ENCODE measurements around the gene RAB3D.
"Not testable (repeated sequence)": the region's sequence is repeated elsewhere in the genome, so short reads cannot be mapped to it uniquely, and the experiment has no call there.

Gene RAB3D, protein sequence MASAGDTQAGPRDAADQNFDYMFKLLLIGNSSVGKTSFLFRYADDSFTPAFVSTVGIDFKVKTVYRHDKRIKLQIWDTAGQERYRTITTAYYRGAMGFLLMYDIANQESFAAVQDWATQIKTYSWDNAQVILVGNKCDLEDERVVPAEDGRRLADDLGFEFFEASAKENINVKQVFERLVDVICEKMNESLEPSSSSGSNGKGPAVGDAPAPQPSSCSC

DNA sequence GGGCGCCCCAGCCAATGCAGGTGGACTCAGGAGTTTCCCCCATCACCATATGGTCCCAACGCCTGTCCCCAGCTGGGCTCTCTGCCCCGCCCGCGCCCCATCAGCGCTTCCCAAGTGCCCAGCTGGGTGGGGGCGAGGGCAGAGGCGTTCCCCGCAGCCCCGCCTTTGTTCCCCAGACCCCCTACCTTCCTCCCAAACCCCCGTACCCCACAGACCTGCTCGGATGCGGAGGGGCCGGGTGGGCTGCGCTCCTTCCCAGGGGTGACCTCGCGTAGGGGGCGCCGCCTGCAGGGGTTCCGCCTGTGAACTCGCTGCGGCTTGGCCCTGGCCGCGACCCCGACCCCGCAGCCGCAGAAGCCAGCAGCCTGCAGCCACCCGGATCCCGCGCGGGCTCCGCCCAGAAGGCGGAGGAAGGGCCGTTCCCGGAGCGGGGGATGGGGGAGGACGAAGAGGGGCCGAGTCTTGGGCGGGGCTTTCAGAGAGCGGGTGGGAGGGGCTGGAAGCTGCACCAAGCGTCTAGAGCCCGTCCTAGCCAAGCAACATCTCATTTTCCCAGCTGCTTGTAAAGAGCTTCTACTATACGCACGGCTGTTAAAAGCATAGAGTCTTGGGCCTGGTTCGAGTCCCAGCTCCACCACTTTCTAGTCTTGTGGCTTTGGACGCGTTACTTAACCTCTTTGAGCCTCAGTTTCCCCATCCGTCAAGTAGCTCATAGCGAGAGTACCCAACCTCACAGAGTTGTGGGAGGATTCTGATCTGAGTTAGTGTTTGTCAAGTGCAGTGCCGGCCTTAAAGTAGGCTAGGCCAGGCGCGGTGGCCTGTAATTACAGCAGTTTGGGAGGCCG is at the start of gene RAB3D:
RAB3D (minus strand) TSS at position 404 of the 845 bp plus-strand sequence. CDS start 2,258 bp downstream, outside the sequence.
- peak in 1 of 2 experiments; percentile 48 for DNase-seq

DNA sequence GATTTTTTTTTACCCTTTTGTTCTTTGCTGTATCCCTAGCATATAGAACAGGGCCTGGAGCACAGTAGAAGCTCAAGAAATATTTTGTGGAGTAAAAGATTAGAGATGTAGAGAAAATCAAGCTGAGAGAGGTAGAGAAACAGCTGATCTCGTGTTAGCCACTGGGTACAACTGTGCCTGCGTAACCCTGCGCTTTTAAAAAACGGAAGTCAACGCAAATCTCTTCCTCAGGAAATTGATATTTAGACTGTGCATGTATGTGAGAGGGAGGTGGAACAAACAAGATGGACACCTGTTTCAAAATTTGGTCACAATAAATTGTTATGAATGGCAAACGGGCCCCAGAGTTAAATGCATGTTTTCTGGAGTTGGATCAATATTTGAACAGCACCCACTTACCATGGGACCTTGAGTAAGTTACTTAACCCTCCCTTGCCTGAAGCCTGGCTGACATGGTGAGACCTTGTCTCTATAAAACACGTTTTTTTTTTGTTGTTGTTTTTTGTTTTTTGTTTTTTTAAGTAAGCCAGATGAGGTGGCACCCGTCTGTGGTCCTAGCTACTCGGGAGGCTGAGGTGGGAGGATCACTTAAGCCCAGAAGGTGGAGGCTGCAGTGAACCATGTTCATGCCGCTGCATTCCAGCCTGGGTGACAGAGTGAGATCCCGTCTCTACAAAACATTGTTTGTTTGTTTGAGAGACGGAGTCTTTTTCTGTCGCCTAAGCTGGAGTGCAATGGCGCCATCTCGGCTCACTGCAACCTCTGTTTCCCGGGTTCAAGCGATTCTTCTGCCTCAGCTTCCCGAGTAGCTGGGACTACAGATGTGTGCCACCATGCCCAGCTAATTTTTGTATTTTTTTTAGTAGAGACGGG is 47.9 kb upstream of the RAB3D start:
- DNase-seq: no peak

DNA sequence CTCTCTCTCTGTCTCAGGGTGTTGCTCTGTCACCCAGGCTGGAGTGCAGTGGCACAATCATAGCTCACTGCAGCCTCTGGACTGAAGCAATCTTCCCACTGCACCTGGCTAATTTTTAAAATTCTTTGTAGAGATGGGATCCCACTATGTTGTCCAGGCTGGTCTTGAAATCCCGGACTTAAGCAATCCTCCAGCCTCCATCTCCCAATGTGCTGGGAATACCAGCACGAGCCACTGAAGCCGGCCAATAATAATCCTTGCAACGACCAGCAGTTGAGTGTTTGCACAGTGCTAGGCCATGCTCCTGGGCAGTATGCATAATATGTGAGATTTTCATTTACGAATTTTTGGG is 45.3 kb upstream of the RAB3D start:
- DNase-seq: no peak

DNA sequence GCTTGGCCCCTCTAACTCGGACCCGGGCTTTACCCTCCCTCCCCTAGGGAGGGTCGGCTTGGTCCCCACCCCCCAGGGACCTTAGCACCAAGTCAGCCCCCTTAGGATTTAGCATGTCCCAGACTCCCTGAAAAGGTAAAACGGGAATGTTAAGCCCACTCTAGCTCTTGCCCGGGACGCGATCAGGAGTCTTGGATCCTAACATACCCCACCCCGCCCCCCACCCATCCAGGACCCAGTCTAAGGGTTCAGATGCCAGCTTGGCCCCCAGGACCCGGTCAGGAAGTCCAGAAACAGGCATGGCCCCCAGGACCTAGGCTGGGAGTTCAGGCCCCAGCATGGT is 44.2 kb upstream of the RAB3D start:
- no peak for DNase-seq

DNA sequence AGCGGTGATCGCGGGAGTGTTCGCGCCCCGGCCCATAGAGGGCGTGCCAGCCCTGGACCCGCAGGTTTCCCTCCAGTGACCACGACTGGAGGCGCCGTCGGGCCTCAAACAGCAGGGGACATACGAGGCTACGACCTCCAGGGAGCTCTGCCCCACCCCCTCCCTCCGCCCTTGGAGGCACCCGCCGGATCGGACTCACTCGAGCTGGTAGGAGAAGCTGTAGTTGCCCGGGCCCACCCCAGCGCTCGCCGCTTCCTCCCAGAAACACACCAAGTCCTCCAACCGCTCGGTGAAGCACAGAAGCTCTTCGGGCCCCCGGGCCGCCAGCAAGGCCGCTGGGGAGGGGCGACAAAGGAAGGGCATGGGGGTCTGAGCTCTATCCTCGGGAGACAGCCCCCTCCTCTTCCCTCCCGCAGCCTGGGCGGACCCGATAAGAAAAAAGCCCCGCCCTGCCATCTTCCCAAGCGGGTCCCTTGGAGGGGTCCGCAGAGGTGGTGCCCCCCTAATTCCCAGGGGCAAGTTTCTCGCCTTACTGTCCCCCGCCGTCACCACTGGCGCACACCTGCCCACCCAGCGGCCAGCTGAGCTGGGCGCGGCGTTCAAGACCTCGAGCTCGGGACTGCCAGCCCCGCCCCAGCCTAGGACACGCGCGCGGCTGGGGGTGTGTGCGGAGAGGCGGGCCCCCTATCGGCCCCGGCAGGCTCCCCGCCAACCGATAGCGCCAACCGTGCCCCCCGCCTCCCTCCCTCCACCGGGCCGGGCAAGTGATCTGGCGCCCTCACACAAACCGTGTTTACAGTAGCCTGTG is 43.6 kb upstream of the RAB3D start:
- DNase-seq: no peak

DNA sequence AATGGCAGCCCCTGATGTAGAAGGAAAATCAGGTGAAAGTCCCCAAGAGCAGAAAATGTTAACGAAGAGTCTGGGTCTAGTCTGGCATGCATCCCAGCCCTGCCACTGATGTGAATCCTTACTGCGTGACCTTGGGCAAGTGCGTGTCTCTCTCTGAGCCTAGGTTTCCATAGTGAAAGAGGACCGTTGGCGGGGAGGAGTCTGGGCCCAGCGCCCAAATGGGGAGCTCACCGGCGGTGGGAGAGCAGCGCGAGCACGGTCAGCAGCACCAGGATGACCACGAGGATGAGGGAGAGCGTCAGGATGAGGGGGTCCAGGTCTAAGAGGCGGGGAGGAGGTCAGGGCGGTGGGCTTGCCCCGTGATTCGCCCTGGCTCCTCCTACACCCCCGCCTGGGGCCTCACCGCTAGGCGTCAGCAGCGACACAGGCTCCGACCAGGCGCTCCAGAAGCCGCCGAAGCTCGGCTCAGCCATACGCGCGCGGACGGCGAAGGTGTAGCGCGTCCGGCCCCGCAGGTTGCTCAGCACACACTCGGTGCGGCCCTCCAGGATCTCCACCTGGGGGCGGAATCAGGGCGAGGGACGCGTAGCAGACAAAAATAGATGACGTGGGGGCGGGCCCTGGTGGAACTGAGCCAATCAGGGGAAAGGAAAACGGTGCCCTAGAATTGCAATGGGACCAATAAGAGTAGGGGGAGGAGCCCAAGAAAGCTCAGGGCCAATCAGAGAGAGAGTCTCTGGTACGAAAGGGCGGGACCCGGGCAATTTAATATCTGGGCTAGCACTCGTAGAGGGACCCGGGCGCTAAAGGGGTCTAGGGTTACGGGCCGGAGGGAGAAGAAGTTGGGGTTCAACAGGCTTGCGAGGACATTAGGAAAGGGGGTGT is 41.4 kb upstream of the RAB3D start:
- DNase-seq: peak; percentile 85 to 95

DNA sequence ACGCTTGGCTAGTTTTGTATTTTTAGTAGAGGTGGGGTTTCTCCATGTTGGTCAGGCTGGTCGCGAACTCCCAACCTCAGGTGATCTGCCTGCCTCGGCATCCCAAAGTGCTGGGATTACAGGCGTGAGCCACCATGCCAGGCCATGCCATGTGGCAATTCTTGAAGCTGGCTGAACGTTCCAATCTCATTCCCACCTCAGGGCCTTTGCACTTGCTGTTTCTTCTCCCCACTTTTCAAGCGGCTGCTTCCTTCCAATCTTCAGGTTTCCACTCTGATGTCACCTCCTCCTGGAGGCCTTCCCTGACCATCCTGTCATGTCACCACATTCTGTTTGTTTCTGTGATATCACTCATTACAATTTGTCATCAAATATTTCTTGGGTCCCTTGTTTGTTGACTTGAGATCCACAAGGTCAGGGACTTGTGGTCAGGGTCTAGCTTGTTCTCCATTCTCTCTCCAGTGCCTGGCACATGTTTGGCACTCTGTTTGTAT is 40.4 kb upstream of the RAB3D start:
- DNase-seq: no peak

DNA sequence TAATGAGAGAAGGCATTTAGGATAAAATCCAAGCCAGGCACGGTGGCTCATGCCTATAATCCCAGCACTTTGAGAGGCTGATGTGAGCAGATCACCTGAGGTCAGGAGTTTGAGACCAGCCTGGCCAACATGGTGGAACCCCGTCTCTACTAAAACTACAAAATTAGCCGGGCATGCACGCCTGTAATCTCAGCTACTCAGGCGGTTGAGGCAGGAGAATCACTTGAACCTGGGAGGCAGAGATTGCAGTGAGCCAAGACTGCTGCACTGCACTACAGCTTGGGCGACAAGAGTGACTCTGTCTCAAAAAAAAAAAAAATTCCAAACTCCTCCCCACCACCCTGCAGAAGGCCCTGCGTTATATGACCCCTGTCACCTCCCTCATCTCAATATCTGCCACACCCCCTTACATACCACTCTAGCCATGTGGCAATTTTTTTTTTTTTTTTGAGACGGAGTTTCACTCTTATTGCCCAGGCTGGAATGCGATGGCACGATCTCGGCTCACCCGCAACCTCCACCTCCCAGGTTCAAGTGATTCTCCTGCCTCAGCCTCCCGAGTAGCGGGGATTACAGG is 39.9 kb upstream of the RAB3D start:
- not testable (repeated sequence) for DNase-seq

DNA sequence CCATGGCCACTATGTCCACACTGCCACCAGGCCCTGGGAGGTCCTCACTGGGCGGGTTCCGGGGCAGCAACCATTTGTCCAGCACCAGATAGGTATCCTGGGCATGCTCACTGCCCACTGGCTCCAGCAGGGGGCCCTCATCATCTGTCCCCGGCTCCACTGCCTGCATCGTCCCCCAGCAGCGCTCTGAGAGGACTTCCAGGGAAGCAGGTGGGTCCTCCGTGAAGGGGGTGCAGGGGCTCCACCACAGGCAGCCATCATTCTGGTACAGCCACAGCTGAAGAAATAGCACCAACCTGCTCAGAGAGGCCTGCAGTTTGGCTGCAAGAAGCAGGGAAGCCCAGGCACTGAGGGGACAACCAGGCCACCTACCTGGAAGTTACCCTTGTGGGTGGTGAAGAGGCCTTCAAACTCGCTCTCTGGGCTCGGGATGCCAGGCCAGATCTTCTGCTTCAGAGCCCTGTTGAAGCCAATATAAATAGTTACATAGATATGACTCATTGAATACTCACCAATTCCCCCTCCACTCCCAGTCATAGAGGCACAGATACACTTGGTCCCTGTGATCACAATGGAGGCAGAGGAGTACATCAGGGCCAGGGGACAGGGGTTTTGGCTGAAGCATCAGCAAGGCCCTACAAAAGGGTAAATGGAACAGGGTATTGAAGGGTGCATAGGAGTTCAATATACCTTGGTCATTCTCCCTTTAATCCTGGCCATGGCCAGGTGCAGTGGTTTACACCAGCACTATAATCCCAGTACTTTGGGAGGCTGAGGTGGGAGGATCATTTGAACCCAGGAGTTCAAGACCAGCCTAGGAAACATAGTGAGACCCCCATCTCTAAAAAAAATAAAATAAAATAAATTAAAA is 39.1 kb upstream of the RAB3D start:
- DNase-seq: no peak

DNA sequence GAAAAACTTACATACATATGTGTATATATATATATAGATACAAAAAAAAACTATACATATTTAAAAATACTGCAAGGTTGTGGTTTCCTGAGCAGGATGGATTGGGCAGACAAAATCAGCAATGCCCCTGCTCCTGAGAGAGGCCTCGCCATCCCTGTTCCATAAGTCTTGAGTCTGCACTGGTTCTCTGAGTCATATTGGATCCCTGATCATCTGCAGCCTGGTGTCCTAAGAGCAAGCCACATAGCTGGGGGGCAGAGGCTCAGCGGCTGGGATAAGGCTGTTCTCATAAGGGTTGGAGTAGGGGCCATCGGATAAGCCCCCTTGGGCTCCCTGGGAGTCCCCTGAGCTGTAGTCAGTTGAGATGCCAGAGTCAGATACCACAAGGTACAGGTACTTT is 38.3 kb upstream of the RAB3D start:
- DNase-seq: no peak

DNA sequence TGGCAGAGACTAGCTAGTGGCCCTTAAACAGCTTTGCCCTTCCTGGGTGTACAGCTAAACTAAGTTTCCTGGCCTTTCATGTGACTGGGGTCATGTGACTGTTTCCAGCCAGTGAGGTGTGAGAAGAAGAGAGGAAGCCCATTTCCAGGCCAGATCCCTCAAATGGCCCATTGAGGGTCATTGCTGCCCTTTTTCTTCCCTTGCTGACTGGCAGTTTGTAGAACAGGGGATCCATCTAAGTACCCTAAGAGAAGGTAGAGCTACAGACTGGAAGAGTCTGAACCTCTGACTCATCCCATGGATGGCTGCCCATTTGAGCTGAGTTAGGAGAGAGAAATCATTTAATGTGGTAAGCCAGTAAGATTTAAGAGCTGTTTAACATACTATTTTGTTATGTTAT is 37.8 kb upstream of the RAB3D start:
- no peak for DNase-seq

DNA sequence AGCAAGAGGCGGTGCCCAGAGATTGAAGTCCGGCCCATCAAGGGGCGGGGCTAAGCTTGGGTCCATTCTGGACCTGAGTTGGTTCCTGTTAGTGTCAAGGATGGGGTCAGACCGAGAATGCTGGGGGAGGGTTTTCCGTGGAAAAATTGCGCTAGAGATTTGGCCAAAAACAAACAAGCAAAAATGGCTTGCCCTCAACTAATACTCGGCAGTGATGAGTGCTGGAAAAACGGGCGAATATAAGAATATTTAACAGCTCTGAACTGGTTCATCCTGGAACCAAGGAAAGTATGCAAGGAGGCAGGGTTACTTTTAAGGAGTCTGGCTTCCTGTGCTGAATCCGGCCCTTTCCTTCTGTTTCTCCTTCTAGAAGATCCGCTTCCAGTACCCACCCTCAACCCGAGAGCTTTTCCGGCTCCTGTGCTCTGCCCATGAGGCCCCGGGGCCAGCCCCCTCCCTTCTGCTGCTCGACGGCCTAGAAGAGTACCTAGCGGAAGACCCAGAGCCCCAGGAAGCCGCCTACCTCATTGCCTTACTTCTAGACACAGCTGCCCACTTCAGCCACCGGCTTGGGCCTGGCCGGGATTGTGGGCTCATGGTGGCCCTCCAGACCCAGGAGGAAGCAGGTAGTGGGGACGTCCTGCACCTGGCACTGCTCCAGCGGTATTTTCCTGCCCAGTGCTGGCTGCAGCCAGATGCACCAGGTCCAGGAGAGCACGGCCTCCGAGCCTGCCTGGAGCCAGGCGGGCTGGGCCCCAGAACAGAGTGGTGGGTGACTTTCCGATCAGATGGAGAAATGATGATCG is 35.9 kb upstream of the RAB3D start:
- DNase-seq: no peak

DNA sequence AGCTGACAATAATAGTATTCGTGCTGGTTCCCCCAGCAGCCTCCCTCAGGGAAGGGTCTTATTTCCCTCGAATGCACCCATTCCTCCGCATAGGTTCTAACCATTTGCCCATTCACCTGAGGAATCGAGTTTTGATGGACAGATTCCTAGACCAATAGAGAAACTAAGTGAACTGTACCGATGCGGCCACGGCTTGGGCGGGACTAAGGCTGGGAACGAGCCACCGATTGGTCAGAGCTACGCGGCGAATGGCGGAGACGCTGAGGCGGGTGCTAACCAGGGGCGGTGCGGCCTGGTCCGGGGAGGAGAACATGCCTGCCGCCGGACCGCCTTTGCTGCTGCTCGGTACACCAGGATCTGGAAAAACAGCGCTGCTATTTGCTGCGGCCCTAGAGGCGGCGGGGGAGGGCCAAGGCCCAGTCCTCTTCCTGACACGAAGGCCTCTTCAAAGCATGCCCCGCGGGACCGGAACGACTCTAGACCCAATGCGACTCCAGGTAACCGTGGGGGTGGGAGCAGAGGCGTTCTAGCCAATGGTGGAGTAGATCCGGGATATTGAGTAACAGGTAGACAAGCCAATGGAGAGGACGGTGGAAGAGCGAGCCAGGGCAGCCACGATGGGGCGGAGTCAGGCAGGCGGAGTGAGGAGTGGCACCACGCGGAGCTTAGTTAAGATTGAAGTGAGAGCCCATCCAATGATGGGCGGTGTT is 35.1 kb upstream of the RAB3D start, which contains the start of gene SWSAP1:
SWSAP1 (plus strand) TSS at position 234 of the 710 bp plus-strand sequence; CDS start at position 249, 15 bp downstream.
- DNase-seq: peak; percentile 99

DNA sequence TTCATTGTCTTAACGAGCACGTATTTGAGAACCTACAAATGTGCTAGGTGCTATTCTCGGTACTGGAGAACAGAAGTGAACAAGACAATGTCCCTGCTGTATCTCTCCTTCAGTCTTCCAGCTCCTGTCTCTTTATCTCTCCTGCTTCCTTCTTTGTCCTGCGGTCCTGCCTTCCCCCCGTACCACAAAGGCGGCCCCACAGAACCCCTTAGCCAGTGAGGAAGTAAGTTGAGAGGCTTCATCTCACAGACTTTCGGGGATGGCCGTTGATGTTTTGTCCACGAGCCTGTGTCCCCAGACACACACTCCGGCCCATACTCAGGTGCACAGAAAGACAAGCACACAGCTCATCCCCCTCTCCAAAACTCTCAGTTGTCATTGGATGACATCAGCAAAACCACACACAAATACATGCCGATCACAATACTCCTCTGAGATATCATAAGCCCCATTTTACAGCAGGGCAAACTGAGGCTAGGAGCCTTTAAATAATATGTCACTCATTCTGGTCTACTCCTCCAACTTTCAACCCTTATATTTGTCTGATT is 34.5 kb upstream of the RAB3D start:
- DNase-seq: no peak

DNA sequence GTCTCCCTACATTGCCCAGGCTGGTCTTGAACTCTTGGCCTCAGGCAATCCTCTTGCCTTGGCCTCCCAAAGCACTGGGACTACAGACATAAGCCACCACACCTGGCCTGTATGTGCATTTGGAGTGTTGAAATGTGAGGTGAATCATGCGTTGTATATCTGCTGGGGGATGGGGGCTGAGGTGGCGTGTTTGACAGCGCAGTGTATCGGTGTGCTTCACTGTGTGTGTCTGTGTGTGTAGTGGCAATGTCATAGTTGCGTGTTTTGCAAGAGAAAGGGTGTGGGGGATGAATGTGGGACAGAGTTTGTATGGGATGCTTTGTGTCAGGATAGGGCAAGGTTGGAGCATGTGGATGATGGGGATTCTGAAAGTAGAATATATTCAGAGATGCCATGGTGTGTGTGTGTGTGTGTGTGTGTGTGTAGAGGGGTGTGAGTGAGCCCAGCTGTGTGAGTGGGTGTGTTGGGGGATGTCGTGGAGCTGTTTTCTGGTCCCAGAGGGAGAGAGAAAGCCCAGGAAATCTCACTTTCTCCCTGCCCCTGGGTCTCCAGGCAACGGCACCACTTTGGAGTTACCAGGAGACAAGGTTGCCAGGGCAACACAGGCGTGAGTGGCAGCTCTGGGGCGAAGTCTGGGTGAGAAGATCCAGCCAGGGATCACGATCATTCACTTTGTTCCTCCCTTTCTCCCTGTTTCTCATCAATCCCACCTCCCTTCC is 33.9 kb upstream of the RAB3D start:
- peak in 1 of 2 experiments; percentile 22 for DNase-seq

DNA sequence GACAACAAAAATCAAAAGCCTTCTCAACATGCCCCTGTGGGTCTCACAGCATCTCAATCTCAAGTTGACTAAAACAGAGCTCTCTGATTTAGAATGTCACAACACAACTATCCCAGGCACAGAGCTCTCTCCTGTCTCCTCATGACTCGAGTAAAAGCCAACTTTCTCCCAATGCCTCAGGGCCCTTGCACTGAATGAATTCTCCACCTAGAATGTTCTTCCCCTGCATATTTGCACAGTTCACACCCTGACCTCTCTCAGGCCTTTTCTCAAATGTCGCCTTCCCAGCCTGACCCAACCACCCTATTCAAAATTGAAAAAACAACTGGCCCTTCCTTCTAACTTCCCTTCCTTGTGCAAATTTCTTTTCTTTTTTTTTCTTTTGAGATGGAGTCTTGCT is 31.3 kb upstream of the RAB3D start:
- DNase-seq: no peak

DNA sequence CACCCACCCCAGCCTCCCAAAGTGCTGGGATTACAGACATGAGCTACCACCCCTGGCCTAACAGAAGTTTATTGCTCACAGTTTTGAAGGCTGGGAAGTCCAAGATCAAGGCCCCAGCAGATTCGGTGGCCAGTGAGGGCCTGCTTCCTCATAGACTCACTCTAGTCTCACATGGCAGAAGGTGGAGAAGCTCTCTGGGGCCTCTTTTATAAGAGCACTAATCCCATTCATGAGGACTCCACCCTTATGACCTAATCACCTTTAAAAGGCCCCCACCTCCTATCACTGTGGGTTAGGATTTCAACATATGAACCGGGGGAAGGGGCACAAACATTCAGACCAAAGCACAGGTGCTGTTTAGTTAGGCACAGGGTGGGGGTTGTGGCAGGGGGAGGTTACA is 28.1 kb upstream of the RAB3D start:
- DNase-seq: no peak
